ENCODE data around the gene MYO1D.
"Not testable (repeated sequence)": the region's sequence is repeated elsewhere in the genome, so short reads cannot be mapped to it uniquely, and the experiment has no call there.

The MYO1D gene

DNA sequence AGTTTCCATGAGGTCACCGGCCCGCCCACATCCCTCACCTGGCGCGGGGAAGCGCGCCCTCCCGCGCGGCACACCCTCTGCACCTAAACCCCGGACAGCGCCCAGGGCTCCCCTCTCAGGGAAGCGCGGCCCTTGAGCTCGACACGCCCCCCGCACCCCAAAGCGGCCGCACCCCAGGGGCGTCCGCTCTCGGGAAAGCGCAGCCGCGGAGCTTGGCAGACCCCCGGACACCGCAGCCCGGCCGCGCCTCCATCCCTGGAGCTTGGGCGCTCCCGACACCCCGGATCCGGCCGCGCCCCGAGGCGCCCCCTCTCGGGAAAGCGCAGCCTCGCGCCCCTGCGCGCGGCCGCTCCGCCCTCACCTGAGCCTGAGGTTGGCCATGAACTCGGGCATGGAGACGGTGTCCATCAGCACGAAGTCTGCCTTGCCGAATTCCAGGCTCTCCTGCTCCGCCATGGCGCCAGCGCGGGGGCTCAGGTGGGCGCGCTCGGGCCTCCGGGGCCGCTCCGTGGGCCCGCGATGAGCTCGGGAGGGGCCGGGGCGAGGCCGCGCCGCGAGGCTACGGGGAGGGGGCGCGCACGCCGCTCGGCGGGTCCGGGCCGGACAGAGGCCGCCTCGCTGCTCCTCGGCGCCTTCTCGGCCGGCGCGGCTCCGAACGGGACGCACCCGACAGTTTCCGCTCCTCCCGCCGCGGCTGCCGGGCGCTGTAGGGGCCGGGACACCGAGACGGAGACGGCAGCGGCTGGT is at the start of gene MYO1D:
Gene MYO1D, minus strand, starts transcription at position 708 of the 747 bp plus-strand sequence. Its CDS starts 252 bp downstream, at position 456.
- DNase-seq, result peak; percentile 80

DNA sequence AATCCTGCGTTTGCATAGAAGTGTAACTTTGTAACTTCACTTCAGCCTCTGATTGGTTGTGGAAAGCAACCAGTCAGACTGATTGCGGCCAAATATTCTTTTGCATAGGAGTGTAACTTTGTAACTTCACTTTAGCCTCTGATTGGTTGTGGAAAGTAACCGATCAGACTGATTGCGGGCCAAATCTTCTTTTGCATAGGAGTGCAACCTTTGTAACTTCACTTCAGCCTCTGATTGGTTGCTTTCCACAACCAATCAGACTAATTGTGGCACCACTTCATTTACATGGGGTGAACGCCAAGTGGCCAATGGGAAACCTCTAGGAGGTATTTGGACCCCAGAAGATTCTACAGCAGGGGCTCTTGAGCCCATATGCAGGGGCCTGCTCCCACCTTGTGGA is 49.3 kb upstream of the MYO1D start:
- DNase-seq, result no peak

DNA sequence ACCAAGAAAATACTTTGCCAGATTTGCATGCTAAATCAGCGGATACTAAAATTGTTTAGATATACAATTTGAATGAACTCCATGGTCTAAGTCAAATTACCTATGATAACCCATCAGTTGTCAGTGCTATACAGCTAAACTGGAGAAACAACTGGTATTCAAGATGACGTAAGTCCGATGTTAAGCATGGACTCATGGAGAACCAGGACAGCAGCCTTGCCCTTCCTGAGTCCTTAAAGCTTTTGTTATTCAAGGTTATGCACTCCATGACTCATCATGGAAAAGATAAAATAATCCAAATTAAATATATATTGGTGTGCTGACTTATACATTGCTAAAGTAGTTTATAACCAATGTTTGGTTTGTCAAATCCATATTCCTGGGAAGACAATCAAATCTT is 47.0 kb upstream of the MYO1D start:
- DNase-seq, result not testable (repeated sequence)

DNA sequence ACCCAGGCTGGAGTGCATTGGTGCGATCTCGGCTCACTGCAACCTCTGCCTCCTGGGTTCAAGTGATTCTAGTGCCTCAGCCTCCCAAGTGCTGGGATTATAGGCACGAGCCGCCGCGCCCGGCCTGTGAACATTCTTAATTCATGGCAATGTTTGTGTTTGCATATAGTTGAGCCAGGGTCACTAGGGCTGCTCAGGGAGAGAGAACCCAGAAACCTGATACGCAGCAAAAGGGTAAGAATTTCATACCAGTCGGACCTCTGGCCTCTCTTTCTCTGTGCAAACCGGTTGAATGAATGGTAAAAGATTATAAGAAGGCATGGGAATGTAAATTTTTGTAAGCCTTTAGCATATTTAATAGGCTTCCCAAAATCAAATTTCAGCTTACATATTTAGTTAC is 44.1 kb upstream of the MYO1D start:
- no peak for DNase-seq

DNA sequence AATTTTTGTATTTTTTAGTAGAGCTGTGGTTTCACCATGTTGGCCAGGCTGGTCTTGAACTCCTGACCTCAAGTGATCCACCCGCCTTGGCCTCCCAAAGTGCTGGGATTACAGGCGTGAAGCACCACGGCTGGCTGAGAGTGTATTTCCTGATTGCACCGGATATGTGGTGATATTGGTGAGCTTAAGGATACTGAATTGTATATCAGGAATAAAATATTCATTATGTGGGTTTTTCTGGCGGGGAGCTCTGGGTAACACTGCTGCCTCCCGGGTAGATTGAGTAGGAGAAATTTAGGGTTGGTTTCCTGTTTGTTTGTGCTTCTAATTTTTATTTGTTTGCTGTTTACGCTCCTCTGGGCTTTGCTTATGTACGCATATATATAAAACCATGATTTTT is 43.4 kb upstream of the MYO1D start:
- DNase-seq, result no peak

DNA sequence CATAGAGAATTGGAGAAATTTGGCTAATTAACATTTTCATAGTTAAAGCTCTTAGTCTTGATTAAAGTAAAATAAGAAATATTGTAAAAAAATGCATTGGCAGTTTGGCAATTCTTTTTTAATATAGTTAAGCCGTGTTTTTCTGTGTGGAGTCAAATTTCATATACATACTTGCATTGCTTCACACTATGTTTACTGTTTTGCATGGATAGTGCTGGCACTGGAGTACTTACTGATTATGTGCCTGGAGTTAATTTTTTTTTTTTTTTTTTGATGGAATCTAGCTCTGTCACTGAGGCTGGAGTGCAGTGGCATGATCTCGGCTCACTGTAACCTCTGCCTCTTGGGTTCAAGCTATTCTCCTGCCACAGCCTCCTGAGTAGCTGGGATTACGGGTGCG is 43.0 kb upstream of the MYO1D start:
- not testable (repeated sequence) for DNase-seq

DNA sequence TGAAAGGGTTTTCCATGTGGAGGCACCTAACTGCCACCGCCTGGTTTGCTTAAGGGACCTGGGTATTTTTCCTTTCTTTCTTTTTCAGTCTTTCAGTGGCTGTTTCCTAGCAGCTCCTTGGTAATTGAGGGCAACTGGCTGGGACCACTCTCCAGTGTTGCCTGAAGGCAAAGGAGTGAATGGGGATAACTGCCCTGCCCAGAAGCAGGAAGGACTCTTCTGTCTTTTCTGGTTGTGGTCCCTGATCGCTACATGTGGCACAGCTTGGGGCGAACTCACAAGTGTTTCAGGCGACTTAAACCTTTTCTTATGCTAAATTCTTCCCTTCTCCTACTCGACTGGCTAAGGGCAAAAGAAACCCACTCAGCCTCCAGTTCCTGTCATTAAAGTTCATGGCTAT is 40.9 kb upstream of the MYO1D start:
- DNase-seq, result no peak

DNA sequence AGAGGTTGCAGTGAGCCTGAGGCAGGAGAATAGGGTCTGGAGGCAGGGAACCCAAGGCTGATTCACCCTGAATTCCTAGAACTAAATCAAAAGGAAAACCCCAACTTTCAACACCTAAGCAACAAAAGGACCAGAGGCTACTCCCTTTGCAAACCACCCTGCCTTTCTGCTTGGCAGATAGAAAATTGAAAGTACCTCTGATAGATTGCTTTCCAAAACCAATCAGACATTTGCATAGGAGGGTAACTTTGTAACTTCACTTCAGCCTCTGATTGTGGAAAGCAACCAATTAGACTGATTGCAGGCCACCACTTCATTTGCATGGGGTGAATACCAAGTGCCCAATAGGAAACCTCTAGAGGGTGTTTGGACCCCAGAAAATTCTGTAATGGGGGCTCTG is 40.2 kb upstream of the MYO1D start:
- DNase-seq, result no peak

DNA sequence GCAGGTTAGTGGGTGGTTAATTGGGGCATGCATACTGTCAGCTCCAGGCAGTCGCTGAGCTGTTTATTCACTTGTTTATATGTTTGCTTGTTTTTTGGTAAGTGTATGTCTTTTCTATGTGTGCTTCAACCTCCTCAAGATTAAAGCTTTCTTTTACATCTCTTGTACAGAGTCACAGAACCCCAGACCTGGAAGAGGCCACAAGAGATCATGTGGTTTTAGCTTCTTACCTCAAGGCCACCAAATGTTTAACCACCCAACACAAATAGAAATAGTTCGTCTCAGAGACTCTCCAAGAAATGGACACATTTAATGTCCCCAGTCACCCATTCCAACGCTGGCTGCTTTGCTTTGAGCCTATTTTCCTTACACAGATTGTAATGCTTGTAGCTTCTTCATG is 39.2 kb upstream of the MYO1D start:
- DNase-seq, result no peak

DNA sequence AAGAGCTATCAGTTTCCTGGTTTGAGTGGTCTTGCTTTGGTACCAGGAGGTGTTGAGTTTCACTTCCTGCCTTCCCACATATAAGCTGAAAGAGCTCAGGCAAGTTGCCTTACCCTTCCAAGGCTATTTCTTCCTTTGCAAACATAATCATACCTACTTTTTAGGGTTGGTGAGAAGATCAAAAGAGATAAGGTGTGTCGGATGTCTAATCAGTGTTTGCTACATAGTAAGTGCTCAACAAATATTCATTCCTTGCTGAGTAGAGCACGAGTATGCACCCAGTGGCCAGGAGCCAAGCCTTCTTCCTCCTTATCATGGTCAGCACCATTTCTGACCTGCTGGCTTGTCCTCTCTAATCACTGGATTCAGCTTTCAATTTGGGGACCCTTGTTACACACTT is 38.3 kb upstream of the MYO1D start:
- peak; percentile 18 for DNase-seq

DNA sequence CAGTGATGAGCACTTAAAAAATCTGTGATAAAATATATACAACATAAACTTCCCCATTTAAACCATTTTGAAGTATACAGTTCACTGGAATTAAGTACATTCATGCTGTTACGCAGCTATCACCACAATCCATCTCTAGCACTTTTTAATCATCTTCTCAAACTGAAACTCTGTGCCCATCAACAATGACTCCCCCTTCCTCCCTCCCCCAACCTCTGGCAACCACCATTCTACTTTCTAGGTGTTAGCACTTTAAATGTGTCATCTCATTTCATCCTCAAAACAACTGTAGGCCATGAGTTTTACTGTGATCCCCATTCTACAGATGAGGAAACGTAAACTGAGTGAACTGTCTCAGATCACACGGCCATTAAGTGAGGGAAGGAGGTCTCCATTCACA is 37.3 kb upstream of the MYO1D start:
- DNase-seq, result no peak

DNA sequence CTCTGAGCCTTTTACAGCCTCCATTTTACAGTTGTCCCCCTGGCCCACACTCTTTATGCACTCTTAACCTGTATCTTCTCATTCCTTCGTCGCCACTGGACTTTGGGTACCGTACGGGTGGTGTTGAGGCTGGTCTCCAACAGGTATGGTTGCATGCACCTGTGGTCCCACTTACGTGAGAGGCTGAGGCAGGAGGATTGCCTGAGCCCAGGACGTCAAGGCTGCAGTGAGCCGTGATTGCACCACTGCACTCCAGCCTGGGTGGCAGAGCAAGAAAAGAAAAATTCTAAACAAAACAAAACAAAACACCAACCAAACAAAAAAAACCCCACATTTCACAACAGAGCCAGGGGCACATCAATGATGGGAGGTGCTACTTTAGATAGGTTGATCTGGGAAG is 36.7 kb upstream of the MYO1D start:
- DNase-seq, result no peak

DNA sequence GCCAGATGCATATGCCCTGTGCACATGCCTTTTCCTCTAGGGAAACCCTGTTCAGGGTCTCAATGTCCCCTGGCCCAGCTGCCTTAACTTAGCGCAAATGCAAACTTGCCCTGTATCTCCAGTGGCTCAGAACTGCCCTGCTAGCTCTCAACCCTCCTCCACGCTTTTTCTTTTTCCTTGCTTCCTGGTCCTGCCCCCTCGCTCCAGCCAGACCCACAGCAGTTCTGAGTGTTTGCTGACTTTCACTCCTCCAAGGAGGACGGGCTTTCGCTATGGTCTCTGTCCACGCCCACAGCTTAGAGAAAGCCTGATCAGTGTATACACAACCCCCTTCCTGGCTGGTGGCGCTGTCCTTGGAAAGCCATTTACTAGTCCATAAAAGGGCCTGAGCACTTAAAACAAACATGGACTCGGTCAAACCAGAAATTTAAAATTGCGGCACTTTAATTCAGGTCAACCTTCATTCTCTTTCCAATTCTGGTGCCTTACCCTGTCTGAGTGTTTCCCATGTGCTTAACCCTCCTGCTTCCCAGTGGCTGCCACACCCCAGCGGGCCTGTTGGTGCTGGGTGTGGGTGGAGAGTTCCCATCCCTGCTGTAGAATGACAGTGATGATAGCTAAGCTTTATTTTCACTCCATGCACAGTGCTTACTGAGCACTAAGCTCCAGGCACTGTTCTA is 35.4 kb upstream of the MYO1D start:
- peak; percentile 70 for DNase-seq

DNA sequence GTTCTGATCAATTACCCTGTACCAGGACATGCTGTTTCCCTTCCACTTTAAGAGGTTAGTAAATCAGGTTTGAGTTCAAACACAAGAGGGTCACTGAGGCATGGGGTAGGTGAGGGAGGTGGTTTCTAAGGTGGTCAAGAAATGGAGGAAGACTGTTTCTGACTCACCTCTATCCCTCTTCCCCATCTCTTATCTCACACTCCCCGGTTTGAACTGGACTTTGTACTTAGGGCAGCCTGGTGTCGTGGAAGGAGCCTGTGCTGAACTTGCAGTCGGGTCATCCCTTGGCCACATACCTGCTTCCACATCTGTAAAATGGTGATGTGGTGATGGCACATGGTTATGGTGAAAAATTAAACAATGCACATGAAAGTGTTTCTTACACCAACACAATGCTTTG is 33.8 kb upstream of the MYO1D start:
- no peak for DNase-seq

DNA sequence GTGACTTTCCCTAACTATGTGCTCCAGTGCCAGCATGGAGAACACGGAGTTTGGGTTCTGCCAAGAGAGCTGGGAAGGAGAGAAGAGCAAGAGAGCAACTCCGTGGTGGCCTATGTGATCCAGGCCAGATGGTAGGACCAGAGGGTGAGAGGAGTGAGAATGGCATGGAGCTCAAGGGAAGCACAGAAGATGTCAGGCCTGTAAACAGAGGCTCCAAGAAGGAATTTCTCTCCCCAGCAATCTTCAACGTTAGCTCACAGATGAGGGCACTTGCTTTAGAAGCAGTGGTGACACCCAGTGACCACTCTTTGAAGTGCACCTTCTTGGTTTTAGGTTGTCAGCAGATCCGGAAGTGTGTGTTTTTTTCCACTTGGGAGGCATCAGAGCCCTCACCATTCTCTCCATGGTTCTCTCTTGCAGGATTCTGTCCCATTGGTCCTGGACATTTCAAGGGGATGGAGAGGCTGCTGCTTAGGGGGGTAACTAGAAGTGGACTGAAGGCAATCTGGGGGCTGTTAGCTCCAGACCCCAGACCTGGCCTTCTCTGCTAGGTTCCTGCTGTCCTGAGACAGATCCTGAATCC is 33.0 kb upstream of the MYO1D start:
- DNase-seq, result peak; percentile 84

DNA sequence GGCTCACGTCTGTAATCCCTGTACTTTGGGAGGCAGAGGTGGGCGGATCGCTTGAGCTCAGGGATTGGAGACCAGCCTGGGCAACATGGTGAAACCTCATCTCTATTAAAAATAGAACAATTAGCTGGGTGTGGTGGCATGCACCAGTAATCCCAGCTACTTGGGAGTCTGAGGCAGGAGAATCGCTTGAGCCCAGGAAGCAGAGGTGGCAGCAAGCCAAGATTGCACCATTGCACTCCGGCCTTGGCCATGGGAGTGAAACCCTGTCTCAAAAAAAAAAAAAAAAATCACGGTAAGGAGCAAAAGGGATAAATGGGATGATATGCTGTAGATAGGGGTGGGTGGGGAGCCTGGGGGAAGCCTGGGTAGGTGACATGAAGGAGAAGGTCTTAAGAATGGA is 30.7 kb upstream of the MYO1D start:
- no peak for DNase-seq

DNA sequence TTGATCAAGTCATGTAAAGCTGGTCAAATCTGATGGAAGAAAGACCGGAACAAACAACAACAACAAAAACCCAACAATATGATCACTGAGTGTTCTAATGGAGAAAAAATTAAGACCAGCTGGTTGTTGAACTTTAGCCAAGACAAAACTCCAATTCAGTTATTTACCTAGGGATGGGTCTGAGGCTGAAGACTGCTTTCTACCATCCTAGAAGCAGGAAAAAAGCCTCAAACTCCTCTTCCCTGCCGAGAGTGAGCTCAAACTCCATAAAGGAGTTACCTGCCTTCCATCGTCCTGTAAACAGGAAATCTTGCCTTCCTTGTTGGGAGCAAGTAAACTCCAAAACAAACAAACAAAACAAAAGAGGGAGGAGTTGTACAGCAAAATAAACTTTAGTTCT is 28.0 kb upstream of the MYO1D start:
- no peak for DNase-seq

DNA sequence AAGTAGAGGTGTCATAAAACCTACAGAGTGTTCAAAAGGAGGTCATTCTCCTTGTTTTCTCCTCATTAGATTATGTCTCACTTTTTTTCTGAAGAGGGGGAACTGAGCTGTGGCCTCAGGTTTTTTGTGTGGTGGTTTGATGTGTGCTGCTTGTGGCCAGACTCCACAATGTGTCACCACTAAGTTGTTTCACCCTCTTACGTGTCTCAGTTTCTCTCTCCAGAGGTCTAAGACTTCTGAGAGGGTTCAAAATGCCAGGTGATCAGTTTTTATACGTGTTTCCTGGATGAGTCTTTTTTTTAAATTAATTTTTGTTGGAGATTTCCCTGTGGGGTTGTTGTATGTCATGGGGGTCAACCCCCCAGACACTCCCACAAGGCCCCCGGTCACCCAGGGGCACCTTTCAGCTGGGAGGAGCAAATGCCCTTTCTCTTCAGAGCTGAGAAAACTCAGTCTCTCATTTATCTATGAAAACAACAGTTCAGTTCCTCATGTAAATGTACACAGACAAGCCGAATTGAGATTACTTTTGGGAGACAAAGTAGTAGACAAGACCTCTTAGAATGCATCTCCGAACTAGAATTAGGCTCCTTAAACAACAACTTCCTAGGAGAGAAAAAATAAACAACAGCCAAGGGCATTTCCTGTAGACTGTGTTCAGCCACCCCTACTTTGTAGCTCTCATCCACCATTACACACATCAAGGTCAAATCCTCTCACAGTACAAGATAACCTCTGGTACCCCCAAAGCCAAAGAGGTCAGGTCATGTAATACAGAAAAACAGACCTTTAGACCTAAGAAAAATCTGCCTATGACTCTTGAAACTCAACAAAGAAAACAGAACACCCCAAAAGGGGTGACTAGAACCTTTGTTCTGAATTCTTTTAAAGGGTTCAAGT is 27.1 kb upstream of the MYO1D start:
- DNase-seq, result no peak

DNA sequence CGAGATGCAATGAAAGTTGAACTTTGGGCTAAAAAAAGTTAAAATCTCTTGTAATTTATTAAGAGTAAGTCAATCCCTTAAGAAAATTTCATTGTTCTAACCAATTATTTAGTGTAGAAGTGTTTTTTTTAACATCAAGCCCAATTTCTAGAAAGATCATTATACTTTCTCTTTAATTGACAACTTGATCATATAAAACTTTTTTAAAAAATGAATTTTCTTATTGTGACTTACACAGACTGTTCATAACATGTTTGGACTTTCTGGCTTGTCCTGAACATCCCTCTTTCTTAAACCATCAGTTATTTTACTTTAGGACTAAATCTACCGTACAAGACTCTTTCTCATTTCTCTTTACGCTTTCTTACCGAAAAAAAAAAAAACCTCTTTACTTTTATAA is 24.8 kb upstream of the MYO1D start:
- DNase-seq, result no peak

DNA sequence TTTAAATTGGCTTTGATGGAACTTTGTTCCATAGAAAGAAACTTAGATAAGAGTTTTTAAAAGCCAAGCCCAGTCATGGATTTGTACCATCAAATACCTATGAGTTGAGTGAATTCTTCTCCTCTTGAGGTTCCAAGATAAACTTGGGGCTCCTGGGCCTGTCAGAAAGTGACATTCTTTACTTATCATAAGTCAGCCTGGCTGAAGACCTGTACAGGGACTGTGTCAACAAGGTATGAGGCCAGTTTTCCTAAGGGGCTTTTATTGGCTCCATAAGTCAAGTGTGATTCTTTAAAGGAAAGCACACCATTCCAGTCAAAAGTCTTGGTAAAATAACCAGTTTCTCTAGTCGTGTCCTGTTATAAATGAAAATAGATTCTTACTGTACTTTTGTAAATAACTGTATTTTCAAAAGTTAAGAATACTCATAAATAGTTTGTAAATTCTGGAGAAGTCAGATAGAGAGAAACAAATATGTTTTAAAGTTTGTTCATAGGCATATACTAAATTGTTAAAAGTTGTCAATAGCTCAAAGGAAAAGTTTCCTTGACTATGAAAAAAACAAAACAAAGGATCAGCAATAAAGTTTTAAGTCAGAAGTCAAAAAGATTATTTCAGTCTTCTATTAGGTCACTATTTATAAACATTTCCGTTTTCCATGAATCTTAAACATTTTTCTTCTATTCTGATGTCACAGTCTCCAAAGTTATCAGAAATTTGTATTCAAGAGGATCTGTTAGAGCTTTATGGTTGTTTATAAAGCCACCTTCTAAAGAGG is 22.5 kb upstream of the MYO1D start:
- no peak for DNase-seq

DNA sequence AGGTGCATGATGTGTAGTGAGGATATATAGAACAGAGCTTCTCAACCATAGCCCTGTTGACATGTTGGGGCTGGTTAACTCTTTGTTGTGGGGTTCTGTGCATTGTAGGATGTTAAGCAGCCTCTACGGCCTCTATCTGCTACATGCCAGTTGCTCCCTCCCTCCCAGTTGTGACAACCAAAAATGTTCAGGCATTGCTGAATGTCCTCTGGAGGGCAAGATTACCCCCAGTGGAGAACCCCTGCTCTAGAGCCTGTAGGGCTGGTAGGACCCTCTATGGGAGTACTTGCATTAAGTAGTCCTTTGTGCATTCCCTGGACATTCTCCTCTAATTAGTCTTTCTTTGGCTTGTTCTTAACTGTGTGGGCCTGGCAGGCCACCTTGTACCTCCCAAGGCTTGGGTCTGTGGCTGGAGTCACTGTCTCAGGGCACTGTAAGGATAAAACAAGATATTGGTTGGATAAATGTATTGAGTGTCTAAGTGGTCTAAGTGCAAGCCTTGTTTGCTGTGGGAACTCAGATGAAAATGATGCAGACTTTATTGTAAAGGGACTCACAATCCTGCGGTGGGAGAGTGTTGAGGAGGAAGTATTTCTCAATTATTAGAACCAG is 19.8 kb upstream of the MYO1D start:
- DNase-seq, result no peak

DNA sequence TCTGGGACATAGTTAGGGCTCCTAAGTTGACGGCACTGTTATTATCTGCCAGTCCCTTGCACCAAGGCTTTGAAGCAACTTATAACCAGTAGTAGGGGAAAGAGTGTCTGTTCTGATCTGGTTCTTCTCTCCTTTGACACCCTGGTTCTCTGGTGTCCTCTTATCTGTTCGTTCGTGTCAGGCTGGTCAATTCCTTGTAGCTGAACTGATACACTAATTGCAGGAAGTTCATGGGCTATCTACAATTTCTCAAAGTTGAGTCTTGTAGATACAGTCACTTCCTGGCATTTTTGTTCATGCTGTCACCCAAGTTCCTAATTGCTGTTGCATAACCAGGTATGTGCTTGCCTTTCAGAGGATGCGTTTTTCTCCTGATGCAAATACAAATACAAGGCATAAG is 17.3 kb upstream of the MYO1D start:
- DNase-seq, result no peak
